MM.1S (cell line): ENCODE data around the gene RAB3A.

ENCODE experiments used
- DNase-seq: peaks from one replicate; pipeline ENCODE4 v3.0.0-alpha.2; 2015
- H2AFZ ChIP-seq: fragments of 300-600 bp; sonication (generic); 2 replicates; pipeline ENCODE4 v1.6.0; 2016; ENCODE audit warnings: antibody characterized with exemption, low read length
- H3F3A ChIP-seq: fragments of 300-600 bp; sonication (generic); 2 replicates; pipeline ENCODE4 v1.6.1; 2016; ENCODE audit warnings: mild to moderate bottlenecking, antibody characterized with exemption, low read length, moderate library complexity, mixed read lengths; ENCODE audit not compliant: insufficient read depth
- H3K27ac ChIP-seq: fragments of 300-600 bp; sonication (generic); 2 replicates; pipeline ENCODE4 v1.5.1; 2016; ENCODE audit warnings: mild to moderate bottlenecking, low read length
- H3K27me3 ChIP-seq: fragments of 300-600 bp; sonication (generic); replicated peaks from 2 replicates; pipeline ENCODE4 v1.6.0; 2016; ENCODE audit warnings: low read length; ENCODE audit not compliant: insufficient read depth
- H3K36me3 ChIP-seq: fragments of 300-600 bp; sonication (generic); replicated peaks from 2 replicates; pipeline ENCODE4 v1.6.1; 2016; ENCODE audit warnings: mild to moderate bottlenecking, low read length, mixed read lengths; ENCODE audit not compliant: insufficient read depth
- H3K4me1 ChIP-seq: fragments of 300-600 bp; sonication (generic); 2 replicates; pipeline ENCODE4 v1.6.1; 2016; ENCODE audit warnings: low read length, mixed read lengths
- H3K4me2 ChIP-seq: fragments of 300-600 bp; sonication (generic); 2 replicates; pipeline ENCODE4 v1.6.0; 2016; ENCODE audit warnings: low read depth, low read length
- H3K4me3 ChIP-seq: fragments of 300-600 bp; sonication (generic); 2 replicates; pipeline ENCODE4 v1.5.1; 2016; ENCODE audit warnings: low read length, mixed read lengths
- H3K79me2 ChIP-seq: fragments of 300-600 bp; sonication (generic); 2 replicates; pipeline ENCODE4 v1.6.1; 2016; ENCODE audit warnings: mixed run types, low read length, mixed read lengths
- H3K9ac ChIP-seq: fragments of 300-600 bp; sonication (generic); 2 replicates; pipeline ENCODE4 v1.6.1; 2016; ENCODE audit warnings: low read length, mixed read lengths
- H3K9me2 ChIP-seq: fragments of 300-600 bp; sonication (generic); replicated peaks from 2 replicates; pipeline ENCODE4 v1.6.1; 2016; ENCODE audit warnings: mild to moderate bottlenecking, low read length, mixed read lengths; ENCODE audit not compliant: insufficient read depth
- H3K9me3 ChIP-seq: fragments of 300-600 bp; sonication (generic); replicated peaks from 2 replicates; pipeline ENCODE4 v1.6.1; 2016; ENCODE audit warnings: mild to moderate bottlenecking, low read length, mixed read lengths; ENCODE audit not compliant: insufficient read depth
- H4K20me1 ChIP-seq: fragments of 300-600 bp; sonication (generic); 2 replicates; pipeline ENCODE4 v1.6.1; 2016; ENCODE audit warnings: mild to moderate bottlenecking, low read length, moderate library complexity, mixed read lengths; ENCODE audit not compliant: insufficient read depth
- EZH2 ChIP-seq: fragments of 300-600 bp; sonication (generic); optimal IDR thresholded peaks from 2 replicates; pipeline ENCODE3; 2017; ENCODE audit warnings: low read depth, mild to moderate bottlenecking, antibody characterized with exemption, low read length, mixed read lengths
- EZH2phosphoT487 ChIP-seq: fragments of 300-600 bp; sonication (generic); IDR thresholded peaks from 2 replicates; pipeline ENCODE4 v1.6.1; 2018; ENCODE audit warnings: antibody characterized with exemption, low read length
- TF ChIP-seq, protein P1 (sequence below): fragments of 300-600 bp; sonication (generic); IDR thresholded peaks from 2 replicates; pipeline ENCODE4 v1.5.1; 2016; ENCODE audit warnings: antibody characterized with exemption, low read length, mixed read lengths

Gene RAB3A

DNA sequence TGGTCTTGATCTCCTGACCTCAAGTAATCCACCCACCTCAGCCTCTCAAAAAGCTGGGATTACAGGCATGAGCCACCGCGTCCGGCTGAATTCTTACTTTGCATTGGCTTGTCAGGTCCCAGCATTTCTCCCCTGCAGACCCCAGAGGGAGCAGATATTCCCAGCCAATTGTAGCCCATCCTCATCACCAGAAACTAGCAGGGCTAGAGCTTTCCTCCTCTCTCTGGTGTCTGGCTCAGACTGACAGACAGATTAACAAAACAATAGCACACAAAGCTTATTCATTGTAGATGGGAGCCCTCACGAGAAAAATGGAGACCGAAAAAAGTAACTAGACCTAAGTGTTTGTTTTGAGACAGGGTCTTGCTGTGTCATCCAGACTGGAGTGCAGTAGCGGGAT, 18.3 kb downstream of the RAB3A start:
- H2AFZ ChIP-seq, result no peak overlapping the region
- H3K9me2 ChIP-seq, result no peaks in the 10 kb centered on the region
- H3K36me3 ChIP-seq, result no peaks in the 10 kb centered on the region
- no peaks in the 10 kb centered on the region for H3K4me1 ChIP-seq
- TF ChIP-seq, protein P1, sequence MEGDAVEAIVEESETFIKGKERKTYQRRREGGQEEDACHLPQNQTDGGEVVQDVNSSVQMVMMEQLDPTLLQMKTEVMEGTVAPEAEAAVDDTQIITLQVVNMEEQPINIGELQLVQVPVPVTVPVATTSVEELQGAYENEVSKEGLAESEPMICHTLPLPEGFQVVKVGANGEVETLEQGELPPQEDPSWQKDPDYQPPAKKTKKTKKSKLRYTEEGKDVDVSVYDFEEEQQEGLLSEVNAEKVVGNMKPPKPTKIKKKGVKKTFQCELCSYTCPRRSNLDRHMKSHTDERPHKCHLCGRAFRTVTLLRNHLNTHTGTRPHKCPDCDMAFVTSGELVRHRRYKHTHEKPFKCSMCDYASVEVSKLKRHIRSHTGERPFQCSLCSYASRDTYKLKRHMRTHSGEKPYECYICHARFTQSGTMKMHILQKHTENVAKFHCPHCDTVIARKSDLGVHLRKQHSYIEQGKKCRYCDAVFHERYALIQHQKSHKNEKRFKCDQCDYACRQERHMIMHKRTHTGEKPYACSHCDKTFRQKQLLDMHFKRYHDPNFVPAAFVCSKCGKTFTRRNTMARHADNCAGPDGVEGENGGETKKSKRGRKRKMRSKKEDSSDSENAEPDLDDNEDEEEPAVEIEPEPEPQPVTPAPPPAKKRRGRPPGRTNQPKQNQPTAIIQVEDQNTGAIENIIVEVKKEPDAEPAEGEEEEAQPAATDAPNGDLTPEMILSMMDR, result no peak
- TF ChIP-seq EZH2phosphoT487, result no peak
- TF ChIP-seq EZH2, result no peak
- H3K27ac ChIP-seq, result no peak overlapping the region
- no peak overlapping the region for H3K9ac ChIP-seq
- H3K79me2 ChIP-seq, result no peaks in the 10 kb centered on the region
- no peak overlapping the region for H3K4me2 ChIP-seq
- H3K4me3 ChIP-seq, result no peak overlapping the region
- no peaks in the 10 kb centered on the region for H3F3A ChIP-seq
- DNase-seq, result no peak
- no peaks in the 10 kb centered on the region for H4K20me1 ChIP-seq
- H3K27me3 ChIP-seq, result no peaks in the 10 kb centered on the region; the same call in 1 of the 2 replicates
- H3K9me3 ChIP-seq, result no peaks in the 10 kb centered on the region

DNA sequence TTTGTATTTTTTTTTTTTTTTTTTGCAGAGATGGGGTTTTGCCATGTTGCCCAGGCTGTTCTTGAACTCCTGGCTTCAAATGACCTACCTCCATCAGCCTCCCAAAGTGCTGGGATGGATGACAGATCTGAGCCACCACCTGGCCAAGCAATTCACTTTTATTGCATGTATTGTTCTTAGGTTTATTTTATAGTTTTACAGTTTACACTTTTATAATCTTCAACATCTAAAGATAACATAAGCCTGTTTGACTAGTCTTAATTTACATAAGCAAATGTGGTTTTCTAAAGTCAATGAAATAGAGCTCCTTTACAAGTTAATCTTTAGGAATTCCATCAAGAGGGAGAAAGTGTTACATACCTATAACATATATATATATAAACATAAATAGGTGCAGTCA, 20.3 kb downstream of the RAB3A start:
- H3K4me1 ChIP-seq, result no peaks in the 10 kb centered on the region
- no peaks in the 10 kb centered on the region; the same call in 1 of the 2 replicates for H3K27me3 ChIP-seq
- no peak overlapping the region for H2AFZ ChIP-seq
- no peaks in the 10 kb centered on the region for H4K20me1 ChIP-seq
- H3F3A ChIP-seq, result no peaks in the 10 kb centered on the region
- DNase-seq, result no peak
- TF ChIP-seq, protein P1, result no peak
- no peak for TF ChIP-seq EZH2
- TF ChIP-seq EZH2phosphoT487, result no peak
- H3K4me3 ChIP-seq, result no peak overlapping the region
- H3K9me2 ChIP-seq, result no peaks in the 10 kb centered on the region
- H3K4me2 ChIP-seq, result no peak overlapping the region
- no peak overlapping the region for H3K27ac ChIP-seq
- H3K9ac ChIP-seq, result no peak overlapping the region
- H3K79me2 ChIP-seq, result no peaks in the 10 kb centered on the region
- H3K9me3 ChIP-seq, result no peaks in the 10 kb centered on the region
- H3K36me3 ChIP-seq, result no peaks in the 10 kb centered on the region

DNA sequence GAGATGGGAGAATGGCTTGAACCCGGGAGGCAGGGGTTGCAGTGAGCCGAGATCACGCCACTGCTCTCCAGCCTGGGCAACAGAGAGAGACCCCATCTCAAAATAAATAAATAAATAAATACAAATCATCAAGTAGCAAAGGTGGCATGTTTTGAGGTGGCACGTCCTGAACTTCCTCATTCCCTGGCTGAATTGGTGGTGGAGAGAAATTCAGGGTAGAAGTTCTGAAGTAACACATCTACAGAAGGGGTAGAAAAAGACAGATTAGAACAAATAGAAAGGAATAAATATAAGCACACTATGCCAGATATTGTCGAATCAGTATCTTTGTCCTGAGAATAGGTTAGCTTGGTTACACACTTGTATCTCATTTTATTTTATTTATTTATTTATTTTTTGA, 23.9 kb downstream of the RAB3A start:
- no peaks in the 10 kb centered on the region for H3K9me3 ChIP-seq
- TF ChIP-seq EZH2phosphoT487 (no peak), EZH2 (no peak)
- TF ChIP-seq, protein P1, result no peak
- H3F3A ChIP-seq, result no peaks in the 10 kb centered on the region
- no peaks in the 10 kb centered on the region for H4K20me1 ChIP-seq
- no peak overlapping the region for H3K9ac ChIP-seq
- H3K27me3 ChIP-seq, result no peaks in the 10 kb centered on the region
- no peak overlapping the region for H3K4me2 ChIP-seq
- peaks cover 3% of the 10 kb centered on the region; the same call in 1 of the 2 replicates for H3K79me2 ChIP-seq
- DNase-seq, result no peak
- no peaks in the 10 kb centered on the region for H3K9me2 ChIP-seq
- peaks cover 1% of the 10 kb centered on the region; the same call in 1 of the 2 replicates for H3K4me1 ChIP-seq
- no peak overlapping the region for H2AFZ ChIP-seq
- H3K4me3 ChIP-seq, result no peak overlapping the region
- no peaks in the 10 kb centered on the region for H3K36me3 ChIP-seq
- H3K27ac ChIP-seq, result no peak overlapping the region
